Ramos (cell line): ENCODE measurements around the gene SPTY2D1.

ENCODE experiments used
- in situ Hi-C: fragments of 300-500 bp; cut with MboI; formaldehyde crosslinking; loops from one replicate; pipeline ENCODE4 v1.14.3; 2022; ENCODE audit warnings: low sequenced_read_pairs; ENCODE audit not compliant: unreplicated experiment

SPTY2D1 gene

DNA sequence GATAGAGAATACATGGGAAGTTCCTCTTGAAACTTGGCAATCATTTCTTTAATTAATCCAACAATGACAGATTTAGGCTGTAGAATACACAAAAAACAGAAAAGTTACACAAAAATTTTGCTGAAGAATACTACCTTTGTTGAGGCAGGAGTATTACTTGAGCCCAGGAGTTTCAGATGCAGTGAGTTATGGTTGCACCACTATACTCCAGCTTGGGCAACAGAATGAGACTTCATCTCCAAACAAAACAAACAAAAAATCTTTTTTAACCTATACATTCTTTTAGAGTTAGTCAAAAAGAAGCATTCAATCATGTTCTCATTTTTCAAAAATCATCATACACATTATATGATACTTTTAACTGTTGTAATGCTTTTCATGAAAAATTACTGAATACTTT, 67.7 kb downstream of the SPTY2D1 start:
- in situ Hi-C loops = no loop called here

DNA sequence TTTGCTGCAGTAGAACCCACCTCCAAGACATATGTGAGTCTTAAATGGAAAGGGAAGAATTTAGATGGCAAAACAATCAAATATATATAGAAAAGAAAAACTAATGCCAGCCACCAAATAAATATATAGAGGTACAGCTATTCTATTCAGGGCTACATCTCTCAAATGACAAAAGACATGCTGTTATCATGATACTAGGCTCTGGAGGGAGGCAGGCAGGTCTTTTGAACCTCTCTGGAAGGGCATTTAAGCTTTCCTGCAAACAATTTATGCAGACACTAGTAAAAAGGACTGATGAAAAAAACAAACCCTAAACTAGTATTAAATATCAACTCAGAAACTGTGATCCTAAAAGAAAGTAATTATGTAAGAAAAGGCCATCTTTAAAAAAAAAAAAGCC, 70.0 kb downstream of the SPTY2D1 start:
- in situ Hi-C loops = no loop called here

DNA sequence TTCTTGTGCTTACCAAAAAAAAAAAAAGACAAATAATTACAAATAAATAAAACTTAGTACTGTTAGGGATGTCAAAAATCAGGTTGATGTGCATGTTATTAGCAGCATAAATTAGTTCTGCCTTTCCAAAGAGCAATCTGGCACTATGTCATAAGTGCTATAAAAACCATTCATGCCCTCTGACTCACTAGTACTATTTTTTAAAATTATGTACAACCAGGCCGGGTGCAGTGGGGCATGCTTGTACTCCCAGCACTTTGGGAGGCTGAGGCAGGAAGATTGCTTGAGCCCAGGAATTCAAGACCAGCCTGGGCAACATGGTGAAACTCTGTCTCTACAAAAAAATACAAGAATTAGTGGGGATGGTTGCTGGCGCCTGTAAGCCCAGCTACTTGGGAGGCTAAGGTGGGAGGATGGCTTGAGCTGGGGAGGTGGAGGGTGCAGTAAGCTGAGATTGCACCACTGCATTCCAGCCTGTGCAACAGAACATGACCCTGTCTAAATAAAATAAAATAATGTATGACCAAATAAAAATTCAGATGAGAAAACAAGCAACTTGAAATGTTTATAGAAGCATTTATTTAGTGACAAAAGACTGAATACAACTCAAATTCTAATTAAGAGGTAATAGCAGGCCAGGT, 70.9 kb downstream of the SPTY2D1 start:
- in situ Hi-C loops = no loop called here
